ENCODE results near the gene XIRP1. TPM values are rescaled to one million over a fixed set of nuclear protein-coding genes. Genes with fewer than 3 reads are reported as not detected.

The XIRP1 gene
- total RNA-seq, 1 experiment from 2014 or later = not detected

GRCh38 chr3:39180183-39180545, 12.2 kb downstream of the XIRP1 start:
- no TSS peak for BruUV-seq (replicated peaks)
- intact Hi-C loops (cut with micrococcal nuclease; ENCODE audit: unreplicated experiment) = no loop called here
- TF ChIP-seq REST (IDR thresholded peaks at IDR 0.05; ENCODE audit: insufficient read depth in 1 of 2, low read depth in 2 of 2, low read length in 1 of 2) (no peak), POLR2AphosphoS5 (IDR thresholded peaks at IDR 0.05; ENCODE audit: low read depth, low read length) (no peak), SIN3A (IDR thresholded peaks at IDR 0.05; ENCODE audit: borderline replicate concordance, insufficient read depth, low read depth, low read length) (no peak), CTCF (IDR thresholded peaks at IDR 0.05) (no peak), TCF7L2 (IDR thresholded peaks at IDR 0.05; ENCODE audit: low read depth, low read length) (no peak)
- Histone ChIP-seq H3K9me3 (ENCODE audit: control insufficient read depth, insufficient read depth, low read depth, low read length) (no peaks in the 10 kb centered on the region), H3K27ac (ENCODE audit: low read length) (no peak overlapping the region), H3K4me1 (ENCODE audit: control insufficient read depth, insufficient read depth, low read length) (peaks cover 11% of the 10 kb centered on the region), H3K27me3 (ENCODE audit: control insufficient read depth, insufficient read depth, low read length) (no peaks in the 10 kb centered on the region), H3K36me3 (ENCODE audit: control insufficient read depth, insufficient read depth, low read length) (no peaks in the 10 kb centered on the region), H3K4me3 (ENCODE audit: low read depth in 2 of 2, low read length in 2 of 2) (peak overlapping the region; percentile 41 to 53)
- in situ Hi-C loops (cut with HindIII; ENCODE audit: low pct_unique_long_range_greater_than_20kb, low sequenced_read_pairs) = no loop called here
- DNase-seq (ENCODE audit: low read depth, low spot score) = no peak
- ChIA-PET CTCF (no interaction called here), POLR2A (no interaction called here)
- ATAC-seq = no peak; the same call in 1 of the 2 replicates

GRCh38 chr3:39178553-39178952, 13.8 kb downstream of the XIRP1 start:
- H3K27me3 ChIP-seq (ENCODE audit: control insufficient read depth, insufficient read depth, low read length) = no peaks in the 10 kb centered on the region
- CTCF ChIA-PET = no interaction called here
- no peak for ATAC-seq
- H3K4me1 ChIP-seq (ENCODE audit: control insufficient read depth, insufficient read depth, low read length) = peaks cover 11% of the 10 kb centered on the region
- peak overlapping the region in 1 of 2 experiments; percentile 61; a peak in 2 of 4 replicates for H3K4me3 ChIP-seq (ENCODE audit: low read depth in 2 of 2, low read length in 2 of 2)
- in situ Hi-C loops (cut with HindIII; ENCODE audit: low pct_unique_long_range_greater_than_20kb, low sequenced_read_pairs) = no loop called here
- no peak for DNase-seq (ENCODE audit: low read depth, low spot score)
- peak overlapping the region; percentile 51; the same call in 1 of the 2 replicates for H3K27ac ChIP-seq (ENCODE audit: low read length)
- POLR2A ChIA-PET = no interaction called here
- H3K36me3 ChIP-seq (ENCODE audit: control insufficient read depth, insufficient read depth, low read length) = no peaks in the 10 kb centered on the region
- TF ChIP-seq REST (IDR thresholded peaks at IDR 0.05; ENCODE audit: insufficient read depth in 1 of 2, low read depth in 2 of 2, low read length in 1 of 2) (no peak), POLR2AphosphoS5 (IDR thresholded peaks at IDR 0.05; ENCODE audit: low read depth, low read length) (no peak), TCF7L2 (IDR thresholded peaks at IDR 0.05; ENCODE audit: low read depth, low read length) (no peak), SIN3A (IDR thresholded peaks at IDR 0.05; ENCODE audit: borderline replicate concordance, insufficient read depth, low read depth, low read length) (no peak), CTCF (IDR thresholded peaks at IDR 0.05) (no peak)
- intact Hi-C loops (cut with micrococcal nuclease; ENCODE audit: unreplicated experiment) = no loop called here
- BruUV-seq (replicated peaks) = no TSS peak
- H3K9me3 ChIP-seq (ENCODE audit: control insufficient read depth, insufficient read depth, low read depth, low read length) = no peaks in the 10 kb centered on the region

Data from Panc1 (cell line).